Coronary artery (tissue), 2 donors: ENCODE measurements around the gene ALDH4A1.

Source experiments
- DNase-seq: peaks from one replicate; pipeline ENCODE4 v3.0.0-alpha.2; 2017; ENCODE audit warnings: low spot score
- H3K27ac ChIP-seq, 2 donors: fragments of 200-600 bp; sonication (generic); one replicate each; pipeline ENCODE4 v1.5.1; 2016 to 2019
- H3K4me3 ChIP-seq: fragments of 200-600 bp; sonication (generic); 2 replicates; pipeline ENCODE4 v1.5.1; 2016; ENCODE audit warnings: mild to moderate bottlenecking, moderate library complexity
- TF ChIP-seq, protein P1 (sequence below): fragments of 200-600 bp; sonication (generic); IDR thresholded peaks from one replicate; pipeline ENCODE4 v1.5.1; 2019; ENCODE audit warnings: antibody characterized with exemption

ALDH4A1 gene

DNA sequence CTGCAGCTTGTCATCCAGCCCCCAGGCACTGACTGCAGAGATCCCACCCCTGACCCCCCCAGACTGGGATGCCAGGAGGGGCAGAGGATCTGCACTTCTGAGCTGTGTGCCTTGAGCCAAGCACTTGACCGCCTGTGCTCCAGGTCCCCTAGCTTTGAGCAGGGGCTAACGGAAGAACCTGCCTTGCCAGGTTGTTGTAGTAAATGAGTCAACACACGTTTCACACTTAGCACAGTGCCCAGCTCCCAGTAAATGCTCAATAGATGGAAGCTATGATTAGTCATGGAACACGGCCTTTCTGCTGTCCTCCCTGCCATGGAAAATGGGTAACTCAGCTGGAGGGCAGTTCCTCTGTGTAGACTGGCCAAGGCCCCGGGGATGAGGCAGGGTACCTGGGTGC is 30.0 kb upstream of the ALDH4A1 start:
- no peak overlapping the region for H3K27ac ChIP-seq
- DNase-seq = no peak
- H3K4me3 ChIP-seq = no peak overlapping the region
- TF ChIP-seq, protein P1, sequence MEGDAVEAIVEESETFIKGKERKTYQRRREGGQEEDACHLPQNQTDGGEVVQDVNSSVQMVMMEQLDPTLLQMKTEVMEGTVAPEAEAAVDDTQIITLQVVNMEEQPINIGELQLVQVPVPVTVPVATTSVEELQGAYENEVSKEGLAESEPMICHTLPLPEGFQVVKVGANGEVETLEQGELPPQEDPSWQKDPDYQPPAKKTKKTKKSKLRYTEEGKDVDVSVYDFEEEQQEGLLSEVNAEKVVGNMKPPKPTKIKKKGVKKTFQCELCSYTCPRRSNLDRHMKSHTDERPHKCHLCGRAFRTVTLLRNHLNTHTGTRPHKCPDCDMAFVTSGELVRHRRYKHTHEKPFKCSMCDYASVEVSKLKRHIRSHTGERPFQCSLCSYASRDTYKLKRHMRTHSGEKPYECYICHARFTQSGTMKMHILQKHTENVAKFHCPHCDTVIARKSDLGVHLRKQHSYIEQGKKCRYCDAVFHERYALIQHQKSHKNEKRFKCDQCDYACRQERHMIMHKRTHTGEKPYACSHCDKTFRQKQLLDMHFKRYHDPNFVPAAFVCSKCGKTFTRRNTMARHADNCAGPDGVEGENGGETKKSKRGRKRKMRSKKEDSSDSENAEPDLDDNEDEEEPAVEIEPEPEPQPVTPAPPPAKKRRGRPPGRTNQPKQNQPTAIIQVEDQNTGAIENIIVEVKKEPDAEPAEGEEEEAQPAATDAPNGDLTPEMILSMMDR = no peak

DNA sequence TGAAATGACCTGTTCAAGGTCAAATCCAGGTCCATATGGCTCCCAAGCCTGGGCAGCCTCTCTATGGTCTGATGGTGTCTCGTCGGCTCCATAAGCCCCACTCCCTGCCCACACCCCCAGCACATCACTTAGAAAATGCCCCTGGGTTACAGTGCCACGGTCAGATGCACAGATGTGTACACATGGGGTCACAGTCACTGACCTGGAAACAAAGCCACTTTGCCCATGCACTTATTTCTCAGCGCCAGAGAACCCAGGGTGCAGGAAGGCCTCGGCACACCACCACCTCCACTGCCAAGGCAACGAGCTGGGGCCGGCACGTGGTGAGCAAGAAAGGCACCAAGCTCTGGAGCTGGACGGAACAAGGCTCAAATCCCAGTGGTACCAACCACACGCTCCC is 29.4 kb upstream of the ALDH4A1 start:
- Histone ChIP-seq H3K4me3 (no peak overlapping the region), H3K27ac (no peak overlapping the region)
- no peak for DNase-seq
- TF ChIP-seq, protein P1 = no peak

DNA sequence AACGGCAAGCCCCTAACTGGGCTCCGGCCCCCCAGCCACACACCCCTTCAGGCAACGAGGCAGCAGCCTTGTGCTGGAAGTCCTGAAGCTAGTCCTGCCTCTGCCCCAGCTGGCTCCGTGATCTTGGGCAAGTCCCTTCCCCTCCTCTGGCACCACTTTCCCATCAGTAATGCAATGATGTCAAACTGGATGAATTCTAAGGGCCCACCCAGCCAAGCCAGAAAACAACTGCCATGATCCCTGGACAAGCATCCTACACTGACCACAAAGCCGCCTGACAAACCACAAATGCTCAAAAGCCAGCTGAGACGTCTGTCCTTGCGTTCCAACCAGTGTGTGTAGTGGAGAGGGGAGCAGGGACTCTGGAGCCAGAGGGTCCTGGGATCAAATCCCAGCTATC is 27.3 kb upstream of the ALDH4A1 start:
- H3K27ac ChIP-seq = peak overlapping the region in 1 of 2 donors; percentile 55
- no peak for DNase-seq

GRCh38 chr1:18928985-18929384 is 26.6 kb upstream of the ALDH4A1 start:
- DNase-seq = no peak
- peak overlapping the region in 1 of 2 donors; percentile 94 for H3K27ac ChIP-seq
- TF ChIP-seq, protein P1 = no peak
- H3K4me3 ChIP-seq = no peak overlapping the region

More for the DNA sequence above, 27.3 kb upstream of the ALDH4A1 start:
- H3K4me3 ChIP-seq = no peak overlapping the region
- TF ChIP-seq, protein P1 = no peak

DNA sequence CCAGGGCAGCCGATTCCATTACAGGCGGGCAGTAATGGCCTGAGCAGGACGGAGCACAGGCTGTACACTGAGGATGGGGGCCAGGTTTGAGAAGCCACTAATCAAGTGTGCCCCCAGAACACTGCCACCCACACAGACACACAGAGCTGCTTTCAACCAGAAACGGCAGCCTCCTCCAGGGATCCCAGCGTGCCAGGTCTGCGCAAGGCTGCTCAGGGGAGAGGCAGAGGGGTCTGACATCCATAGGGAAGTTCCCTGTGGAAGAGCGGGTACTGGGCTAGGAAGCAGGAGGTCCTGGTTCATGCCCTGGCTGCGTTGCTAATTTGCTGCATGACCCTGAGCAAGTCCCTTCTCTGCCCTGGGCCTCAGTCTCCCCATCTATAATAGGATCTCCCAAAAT is 26.1 kb upstream of the ALDH4A1 start:
- Histone ChIP-seq H3K4me3 (no peak overlapping the region), H3K27ac (peak overlapping the region in 1 of 2 donors; percentile 94)
- TF ChIP-seq, protein P1 = no peak
- no peak for DNase-seq

DNA sequence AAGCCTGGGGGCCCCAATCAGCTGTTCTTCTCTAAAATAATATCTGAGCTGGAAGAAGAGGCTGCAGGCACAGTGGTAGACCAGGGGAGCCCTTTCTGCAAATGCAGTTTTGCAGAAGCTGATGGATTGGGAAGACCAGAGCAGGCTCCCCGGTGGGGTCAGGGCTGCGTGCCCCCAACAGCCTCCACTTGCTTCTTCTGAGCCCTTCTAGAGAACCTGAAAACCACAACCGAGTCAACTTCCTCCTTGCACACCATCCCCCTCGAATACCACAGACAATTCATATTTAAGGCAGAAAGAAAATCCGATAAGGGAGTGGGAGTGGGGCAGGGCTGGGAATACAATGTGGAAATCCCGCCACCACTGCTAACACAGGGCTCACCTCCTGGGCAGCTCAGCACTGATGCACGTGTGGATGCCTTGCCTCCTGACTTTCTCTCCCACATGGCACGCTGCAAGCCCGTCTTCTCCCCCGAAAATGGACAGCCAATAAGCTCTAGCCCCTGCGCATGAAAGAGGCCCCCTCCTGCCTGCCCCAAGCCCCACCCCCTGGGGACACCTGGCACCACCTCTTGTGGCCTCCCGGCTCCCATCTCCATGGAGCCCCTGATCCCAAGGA is 25.4 kb upstream of the ALDH4A1 start:
- DNase-seq = no peak
- H3K4me3 ChIP-seq = peak overlapping the region; percentile 37
- H3K27ac ChIP-seq = peak overlapping the region; percentile 80 to 94
- TF ChIP-seq, protein P1 = no peak

GRCh38 chr1:18927082-18927653 is 24.8 kb upstream of the ALDH4A1 start:
- no peak for DNase-seq
- TF ChIP-seq, protein P1 = no peak
- H3K27ac ChIP-seq = peak overlapping the region; percentile 80 to 94
- H3K4me3 ChIP-seq = peak overlapping the region; percentile 37
